A549 treated with ZK216348 at 1 μM for 4 hours (cell line): ENCODE measurements around the gene PIWIL4. TPM values are rescaled to one million over a fixed set of nuclear protein-coding genes. Genes with fewer than 3 reads are reported as not detected.

Experiments
- total RNA-seq: library from RNA; stranded (reverse); fragments of 200-300 nt; extraction: Qiagen RNA extraction; gene quantifications from 5 replicates; pipeline ENCODE4 v1.2.3, GENCODE V29; 2022; ENCODE audit warnings: low read depth

The PIWIL4 gene
- total RNA-seq = 0.17 to 0.78 TPM (median 0.30 TPM) in 5 replicates

DNA sequence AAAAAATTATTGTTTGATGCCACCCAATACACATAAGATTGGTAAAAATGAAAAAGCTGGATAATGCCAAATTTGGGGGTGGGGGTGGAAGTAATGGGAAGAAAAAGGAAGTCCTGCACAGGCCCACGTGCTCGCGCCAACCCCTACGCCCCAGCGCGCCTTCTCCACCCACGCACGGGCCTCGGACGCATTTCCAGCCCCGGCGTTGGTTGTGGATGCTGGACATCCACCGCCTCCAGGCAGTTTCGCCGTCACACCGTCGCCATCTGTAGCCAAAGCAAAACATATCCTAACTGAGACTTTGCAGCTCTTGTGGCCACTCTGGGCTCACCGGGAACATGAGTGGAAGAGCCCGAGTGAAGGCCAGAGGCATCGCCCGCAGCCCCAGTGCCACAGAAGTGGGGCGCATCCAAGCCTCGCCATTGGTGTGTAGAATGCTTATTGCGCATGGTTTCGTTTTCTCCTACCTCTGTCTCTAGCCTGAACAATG lies at the start of gene PIWIL4:
Gene PIWIL4, plus strand, starts transcription at position 188 of the 490 bp plus-strand sequence. Its CDS starts 151 bp downstream, at position 339.

DNA sequence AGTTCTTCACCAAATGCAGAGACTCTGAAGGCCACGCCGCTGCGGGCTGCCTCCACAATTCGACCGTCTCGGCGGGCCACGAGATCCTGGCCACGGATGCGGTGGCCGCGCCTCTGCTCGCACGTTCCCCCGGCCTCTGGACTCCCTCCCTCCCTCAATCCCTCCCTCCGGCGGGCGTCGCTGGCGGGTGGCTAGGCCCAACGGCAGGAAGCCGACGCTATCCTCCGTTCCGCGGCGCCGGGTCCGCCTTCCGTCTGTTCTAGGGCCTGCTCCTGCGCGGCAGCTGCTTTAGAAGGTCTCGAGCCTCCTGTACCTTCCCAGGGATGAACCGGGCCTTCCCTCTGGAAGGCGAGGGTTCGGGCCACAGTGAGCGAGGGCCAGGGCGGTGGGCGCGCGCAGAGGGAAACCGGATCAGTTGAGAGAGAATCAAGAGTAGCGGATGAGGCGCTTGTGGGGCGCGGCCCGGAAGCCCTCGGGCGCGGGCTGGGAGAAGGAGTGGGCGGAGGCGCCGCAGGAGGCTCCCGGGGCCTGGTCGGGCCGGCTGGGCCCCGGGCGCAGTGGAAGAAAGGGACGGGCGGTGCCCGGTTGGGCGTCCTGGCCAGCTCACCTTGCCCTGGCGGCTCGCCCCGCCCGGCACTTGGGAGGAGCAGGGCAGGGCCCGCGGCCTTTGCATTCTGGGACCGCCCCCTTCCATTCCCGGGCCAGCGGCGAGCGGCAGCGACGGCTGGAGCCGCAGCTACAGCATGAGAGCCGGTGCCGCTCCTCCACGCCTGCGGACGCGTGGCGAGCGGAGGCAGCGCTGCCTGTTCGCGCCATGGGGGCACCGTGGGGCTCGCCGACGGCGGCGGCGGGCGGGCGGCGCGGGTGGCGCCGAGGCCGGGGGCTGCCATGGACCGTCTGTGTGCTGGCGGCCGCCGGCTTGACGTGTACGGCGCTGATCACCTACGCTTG lies 23.2 kb upstream of the PIWIL4 start, which contains the start of gene FUT4:
Gene FUT4, plus strand, starts transcription at position 227 of the 951 bp plus-strand sequence. Its CDS starts 213 bp downstream, at position 440.

Other genes with a start within 250 kb of the PIWIL4 start
- gene GPR83, start 165.9 kb upstream of the PIWIL4 start, total RNA-seq = 0.06 to 0.09 TPM (median 0.07 TPM) in 4 of 5 replicates, not detected in the other
- 12.1 to 20.6 TPM (median 17.2 TPM) in 5 replicates for gene MRE11, start 73.5 kb upstream of the PIWIL4 start, total RNA-seq
- 5.5 to 8.1 TPM (median 6.5 TPM) in 5 replicates for gene ANKRD49, start 73.4 kb upstream of the PIWIL4 start, total RNA-seq
- not detected in 5 replicates for gene C11orf97, start 54.9 kb upstream of the PIWIL4 start, total RNA-seq
- 2.0 to 3.2 TPM (median 2.7 TPM) in 5 replicates for gene FUT4, start 23.4 kb upstream of the PIWIL4 start, total RNA-seq
- gene AMOTL1, start 201.0 kb downstream of the PIWIL4 start, total RNA-seq = 5.4 to 8.7 TPM (median 7.9 TPM) in 5 replicates